HPDE6-E6E7 (cell line): ENCODE measurements around the gene PLXNB1.

ENCODE experiments used
- DNase-seq: peaks from one replicate; pipeline ENCODE4 v3.0.0; 2011; ENCODE audit warnings: missing footprints; ENCODE audit errors: extremely low spot score

The PLXNB1 gene

DNA sequence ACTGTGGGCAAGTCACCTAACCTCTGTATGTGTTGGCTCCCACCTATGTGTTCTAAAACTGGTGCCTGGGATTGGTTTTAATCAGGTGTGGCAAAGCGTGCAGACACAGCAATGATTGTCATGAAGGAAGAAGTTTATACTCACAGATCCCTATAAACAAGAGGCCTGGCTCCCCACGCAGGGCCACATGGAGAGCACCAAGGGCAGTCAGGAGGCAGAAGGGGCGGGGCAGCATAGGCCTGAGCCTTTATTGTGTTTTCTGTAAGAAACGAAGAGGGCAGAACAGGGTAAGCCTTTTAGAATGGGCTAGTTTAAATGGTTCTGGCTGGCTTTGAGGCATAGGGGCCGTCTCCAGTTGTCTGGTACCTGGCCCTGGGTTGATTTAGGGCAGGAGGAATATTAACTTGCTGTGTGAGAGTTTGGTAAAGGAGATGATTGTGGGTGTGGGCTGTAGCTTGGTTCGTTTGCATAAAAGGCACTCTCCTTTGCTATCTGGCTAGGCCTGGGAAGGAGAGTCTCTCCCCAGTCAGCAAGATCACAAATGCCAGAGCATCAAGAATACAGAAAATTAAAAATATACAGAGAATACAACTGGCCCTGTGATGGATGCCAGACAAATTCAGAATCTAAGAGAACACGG is 60.1 kb downstream of the PLXNB1 start:
- DNase-seq: no peak

DNA sequence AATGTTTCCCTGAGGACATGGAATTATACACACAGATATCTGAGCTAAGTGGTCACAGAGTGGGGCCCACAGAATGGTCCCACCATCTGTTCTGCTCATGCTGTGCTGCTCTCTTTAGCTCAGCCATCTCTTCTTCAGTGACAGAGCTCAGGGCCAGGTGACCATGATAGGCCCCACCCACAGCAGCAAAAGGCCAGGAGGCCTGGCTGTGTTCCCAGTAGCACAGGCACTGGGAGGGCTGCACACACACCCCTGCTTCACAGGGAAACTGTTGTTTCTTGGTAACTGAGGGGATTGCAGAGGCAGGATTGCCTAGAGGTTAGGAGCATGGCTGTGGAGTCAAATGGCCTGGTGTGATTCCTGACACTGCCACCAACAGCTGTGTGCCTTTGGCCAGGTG is 62.7 kb downstream of the PLXNB1 start:
- DNase-seq: no peak

DNA sequence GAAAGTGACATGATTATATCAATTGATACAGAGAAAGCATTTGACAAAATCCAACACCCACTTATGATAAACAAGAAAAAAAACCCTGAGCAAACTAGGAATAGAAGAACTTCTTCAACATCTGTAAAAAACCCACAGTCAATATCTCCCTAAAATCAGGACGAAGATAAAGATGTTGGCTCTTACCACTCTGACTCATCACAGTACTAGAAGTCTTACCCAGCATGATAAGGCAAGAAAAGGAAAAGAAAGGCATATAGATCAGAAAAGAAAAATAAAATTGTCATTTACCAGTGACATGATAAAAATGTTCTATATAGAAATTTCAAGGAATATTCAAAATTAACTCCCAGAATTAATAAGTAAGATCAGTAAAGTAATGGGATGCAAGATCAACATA is 65.0 kb downstream of the PLXNB1 start:
- no peak for DNase-seq

DNA sequence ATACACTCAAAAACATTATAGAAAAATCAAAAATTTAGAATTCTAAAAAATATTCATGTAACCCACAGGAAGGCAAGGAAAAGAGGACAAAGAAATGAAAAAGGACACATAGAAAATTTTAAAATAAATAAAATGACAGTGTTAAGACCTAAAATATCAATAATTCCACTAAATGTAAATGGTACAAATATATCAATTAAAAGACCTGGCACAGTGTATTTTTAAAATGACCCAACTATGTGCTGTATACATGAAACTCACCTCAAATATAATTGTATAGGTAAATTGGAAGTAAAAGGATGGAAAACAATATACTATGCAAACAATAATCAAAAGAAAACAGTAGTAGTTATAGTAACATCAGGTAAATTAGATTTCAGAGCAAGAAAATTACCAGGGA is 68.0 kb downstream of the PLXNB1 start:
- DNase-seq: no peak

DNA sequence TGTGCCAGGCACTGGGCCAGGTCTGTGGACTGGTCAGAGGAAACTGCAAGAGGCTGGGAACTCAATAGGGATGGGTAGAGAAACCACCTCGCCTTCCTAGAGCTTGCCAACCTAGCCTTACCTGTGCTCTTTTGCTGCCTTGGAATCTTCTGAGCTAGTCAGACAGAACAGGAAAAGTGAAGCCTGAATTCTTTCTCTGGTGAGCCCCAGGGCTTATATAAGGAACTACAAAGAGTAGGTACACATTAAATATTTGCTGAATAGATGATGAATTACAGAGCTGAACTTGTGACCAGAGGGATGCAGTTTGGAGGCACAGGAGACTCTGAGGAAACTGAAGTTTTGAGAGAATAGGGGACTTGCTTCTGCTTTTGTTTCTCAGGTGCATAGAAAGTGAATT is 73.5 kb downstream of the PLXNB1 start:
- DNase-seq: no peak

DNA sequence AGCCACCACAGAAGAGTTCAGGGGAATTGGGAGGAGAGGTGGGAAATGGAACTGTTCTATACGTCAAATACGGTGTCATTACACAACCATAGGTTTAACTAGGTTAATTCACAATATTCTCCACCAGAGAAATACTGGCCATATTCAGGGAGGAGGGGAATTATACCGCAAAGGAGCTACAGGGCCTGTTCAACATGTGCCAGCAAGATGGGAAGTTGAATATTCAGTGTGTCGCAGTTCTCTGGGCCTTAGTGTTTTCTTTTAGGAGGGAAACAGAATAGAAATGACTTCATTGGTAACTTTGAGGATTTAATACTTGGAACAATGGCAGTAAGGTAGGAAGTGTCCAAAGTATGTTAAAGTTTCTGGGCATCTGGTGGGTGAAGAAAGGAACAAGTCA is 75.9 kb downstream of the PLXNB1 start:
- DNase-seq: no peak
